OCI-LY1 (cell line): ENCODE data around the gene JUP.

Source experiments
- H2AFZ ChIP-seq: fragments of 200-600 bp; sonication (generic), shearing (Covaris generic); 2 replicates; pipeline ENCODE4 v1.6.0; 2014; ENCODE audit warnings: antibody characterized with exemption, mild to moderate bottlenecking, low read length
- H3F3A ChIP-seq: fragments of 200-600 bp; sonication (generic), shearing (Covaris generic); 2 replicates; pipeline ENCODE4 v1.6.0; 2014; ENCODE audit warnings: mild to moderate bottlenecking, antibody characterized with exemption, low read length, moderate library complexity; ENCODE audit not compliant: insufficient read depth
- H3K27ac ChIP-seq: fragments of 200-600 bp; sonication (generic); 2 replicates; pipeline ENCODE4 v1.5.1; 2014; ENCODE audit warnings: low read length, mixed run types, mild to moderate bottlenecking, low read depth; ENCODE audit not compliant: poor library complexity, severe bottlenecking
- H3K27me3 ChIP-seq: fragments of 200-600 bp; sonication (generic); 2 replicates; pipeline ENCODE4 v1.6.0; 2014; ENCODE audit warnings: antibody characterized with exemption, mild to moderate bottlenecking, low read length, moderate library complexity; ENCODE audit not compliant: insufficient read depth
- H3K36me3 ChIP-seq: fragments of 200-600 bp; sonication (generic); 2 replicates; pipeline ENCODE4 v1.6.1; 2014; ENCODE audit warnings: mild to moderate bottlenecking, antibody characterized with exemption, low read length, moderate library complexity, mixed read lengths; ENCODE audit not compliant: insufficient read depth
- H3K4me1 ChIP-seq: fragments of 200-600 bp; sonication (generic); 2 replicates; pipeline ENCODE4 v1.5.1; 2014; ENCODE audit warnings: mild to moderate bottlenecking, low read length, moderate library complexity; ENCODE audit not compliant: insufficient read depth, severe bottlenecking
- H3K4me2 ChIP-seq: fragments of 200-600 bp; sonication (generic), shearing (Covaris generic); 2 replicates; pipeline ENCODE4 v1.6.1; 2014; ENCODE audit warnings: low read length
- H3K4me3 ChIP-seq: fragments of 200-600 bp; sonication (generic); 2 replicates; pipeline ENCODE4 v1.5.1; 2014; ENCODE audit warnings: low read length, low read depth, mild to moderate bottlenecking, mixed read lengths; ENCODE audit not compliant: poor library complexity, severe bottlenecking
- H3K79me2 ChIP-seq: fragments of 200-600 bp; shearing (Covaris generic); 2 replicates; pipeline ENCODE4 v1.6.1; 2016; ENCODE audit warnings: mixed run types, low read length, mixed read lengths; ENCODE audit not compliant: insufficient read depth
- H3K9ac ChIP-seq: fragments of 200-600 bp; sonication (generic), shearing (Covaris generic); 2 replicates; pipeline ENCODE4 v1.6.1; 2014; ENCODE audit warnings: mild to moderate bottlenecking, low read length, mixed read lengths
- H3K9me2 ChIP-seq: fragments of 200-600 bp; sonication (generic), shearing (Covaris generic); 2 replicates; pipeline ENCODE4 v1.6.1; 2014; ENCODE audit warnings: low read depth, mild to moderate bottlenecking, low read length, mixed read lengths
- H3K9me3 ChIP-seq: fragments of 200-600 bp; shearing (Covaris generic); 2 replicates; pipeline ENCODE4 v1.6.1; 2014; ENCODE audit warnings: low read length, mixed read lengths
- H4K20me1 ChIP-seq: fragments of 200-600 bp; sonication (generic), shearing (Covaris generic); 2 replicates; pipeline ENCODE4 v1.6.0; 2016; ENCODE audit warnings: mild to moderate bottlenecking, low read length; ENCODE audit not compliant: insufficient read depth
- CTCF ChIP-seq: fragments of 200-600 bp; sonication (generic), shearing (Covaris generic); IDR thresholded peaks from 2 replicates; pipeline ENCODE4 v1.5.1; 2017; ENCODE audit warnings: mild to moderate bottlenecking, antibody characterized with exemption, low read length, moderate library complexity, mixed read lengths
- EZH2 ChIP-seq: fragments of 200-600 bp; sonication (generic), shearing (Covaris generic); IDR thresholded peaks from 2 replicates; pipeline ENCODE4 v1.8.0; 2017; ENCODE audit warnings: borderline replicate concordance, mixed run types, mild to moderate bottlenecking, antibody characterized with exemption, low read length, moderate library complexity, mixed read lengths

The JUP gene

GRCh38 chr17:41813699-41814124 lies 27.2 kb upstream of the JUP start:
- no peaks in the 10 kb centered on the region for H3K9me3 ChIP-seq
- H3K9ac ChIP-seq: no peak overlapping the region
- no peaks in the 10 kb centered on the region for H3K9me2 ChIP-seq
- H4K20me1 ChIP-seq: no peaks in the 10 kb centered on the region
- H3K79me2 ChIP-seq: no peaks in the 10 kb centered on the region
- peaks cover 12% of the 10 kb centered on the region for H3K4me1 ChIP-seq
- H2AFZ ChIP-seq: no peak overlapping the region
- H3K27me3 ChIP-seq: peaks cover 19% of the 10 kb centered on the region; the same call in 1 of the 2 replicates
- TF ChIP-seq CTCF (no peak), EZH2 (no peak)
- H3K27ac ChIP-seq: no peak overlapping the region
- no peaks in the 10 kb centered on the region for H3K36me3 ChIP-seq
- H3F3A ChIP-seq: no peaks in the 10 kb centered on the region
- H3K4me3 ChIP-seq: no peak overlapping the region
- no peak overlapping the region for H3K4me2 ChIP-seq

- Histone ChIP-seq H3K27me3 (peaks cover 16% of the 10 kb centered on the region; the same call in 1 of the 2 replicates), H3K36me3 (no peaks in the 10 kb centered on the region), H3K4me3 (no peak overlapping the region), H2AFZ (no peak overlapping the region), H3K9me3 (no peaks in the 10 kb centered on the region), H3K9me2 (no peaks in the 10 kb centered on the region), H3K27ac (no peak overlapping the region), H3K9ac (no peak overlapping the region), H4K20me1 (no peaks in the 10 kb centered on the region), H3K4me1 (peaks cover 9% of the 10 kb centered on the region), H3K4me2 (no peak overlapping the region), H3K79me2 (no peaks in the 10 kb centered on the region), H3F3A (no peaks in the 10 kb centered on the region)
- TF ChIP-seq EZH2: no peak
- TF ChIP-seq CTCF: no peak
These were observed 26.7 kb upstream of the JUP start for GRCh38 chr17:41813152-41813680.

GRCh38 chr17:41812381-41813151 lies 26.1 kb upstream of the JUP start, which contains the start of gene FKBP10:
Gene FKBP10, plus strand, starts transcription at chr17:41813004. Its CDS starts 31 bp downstream, at chr17:41813035.
- Histone ChIP-seq H3K4me1 (peaks cover 7% of the 10 kb centered on the region), H3K27me3 (peaks cover 9% of the 10 kb centered on the region; the same call in 1 of the 2 replicates), H3F3A (no peaks in the 10 kb centered on the region), H3K79me2 (no peaks in the 10 kb centered on the region), H3K36me3 (no peaks in the 10 kb centered on the region), H3K27ac (no peak within 1 kb of the TSS), H3K4me3 (peak within 1 kb of the TSS; percentile 53), H4K20me1 (no peaks in the 10 kb centered on the region), H3K9me2 (no peaks in the 10 kb centered on the region), H3K9me3 (no peaks in the 10 kb centered on the region), H3K9ac (peak within 1 kb of the TSS; percentile 15; the same call in 1 of the 2 replicates), H3K4me2 (peak within 1 kb of the TSS; percentile 52), H2AFZ (no peak within 1 kb of the TSS)
- TF ChIP-seq EZH2: no peak
